Central memory CD8-positive, alpha-beta T cell (primary cell): Measurements from ENCODE around the gene RSPO3.

ENCODE experiments used
- ATAC-seq: fragments of 150-1000 bp; cut with Tn5 transposase; replicated peaks from 2 replicates; pipeline ENCODE4 v1.10.0; 2022; ENCODE audit warnings: mild to moderate bottlenecking, moderate FRiP score, moderate number of reproducible peaks; ENCODE audit not compliant: poor library complexity, severe bottlenecking; ENCODE audit errors: extremely low read depth
- DNase-seq, 2 donors: peaks; one replicate each; pipeline ENCODE4 v3.0.0; 2021; ENCODE audit warnings: low spot score in 2 of 2
- H3K27ac Mint-ChIP-seq: one replicate; pipeline ENCODE4 v1.8.0; 2022; ENCODE audit warnings: low read depth, mild to moderate bottlenecking, moderate library complexity, mixed read lengths
- H3K27me3 Mint-ChIP-seq: one replicate; pipeline ENCODE4 v1.8.0; 2022; ENCODE audit warnings: mixed read lengths
- H3K36me3 Mint-ChIP-seq: one replicate; pipeline ENCODE4 v1.8.0; 2022; ENCODE audit warnings: mild to moderate bottlenecking, moderate library complexity, mixed read lengths; ENCODE audit not compliant: insufficient read depth
- H3K4me1 Mint-ChIP-seq: one replicate; pipeline ENCODE4 v1.8.0; 2022; ENCODE audit warnings: mixed read lengths
- H3K4me3 Mint-ChIP-seq: one replicate; pipeline ENCODE4 v1.8.0; 2022; ENCODE audit warnings: mild to moderate bottlenecking, moderate library complexity, mixed read lengths
- H3K9me3 Mint-ChIP-seq: one replicate; pipeline ENCODE4 v1.8.0; 2022; ENCODE audit warnings: mixed read lengths

The RSPO3 gene

DNA sequence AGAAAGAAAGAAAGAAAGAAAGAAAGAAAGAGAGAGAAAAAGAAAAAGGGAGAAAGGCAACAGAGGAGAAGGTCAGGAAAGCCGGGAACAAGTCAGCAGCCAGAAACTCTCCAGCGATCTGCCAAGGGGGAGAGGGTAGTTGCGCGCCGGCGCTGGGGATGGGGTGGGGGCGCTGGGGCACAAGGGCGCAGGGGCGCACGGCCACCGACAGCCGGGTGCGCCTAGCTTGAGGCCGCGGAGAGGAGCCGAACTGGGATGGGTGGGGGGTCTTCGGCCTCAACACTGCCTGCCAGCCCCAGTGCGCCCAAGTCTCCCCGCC lies 533 bp upstream of the RSPO3 start:
- Mint-ChIP-seq H3K36me3 (no peaks in the 10 kb centered on the region), H3K4me3 (peak overlapping the region; percentile 32), H3K27ac (no peak overlapping the region), H3K27me3 (peaks cover 84% of the 10 kb centered on the region), H3K4me1 (peaks cover 14% of the 10 kb centered on the region), H3K9me3 (no peaks in the 10 kb centered on the region)
- DNase-seq (no peak), ATAC-seq (no peak)

GRCh38 chr6:127119102-127120022 lies 891 bp downstream of the RSPO3 start:
- Mint-ChIP-seq H3K4me1 (peaks cover 14% of the 10 kb centered on the region), H3K36me3 (no peaks in the 10 kb centered on the region), H3K27me3 (peaks cover 99% of the 10 kb centered on the region), H3K4me3 (peak overlapping the region; percentile 72), H3K9me3 (no peaks in the 10 kb centered on the region), H3K27ac (no peak overlapping the region)
- DNase-seq, result no peak
- no peak for ATAC-seq

GRCh38 chr6:127120023-127120786 lies 1.7 kb downstream of the RSPO3 start:
- Mint-ChIP-seq H3K27ac (no peak overlapping the region), H3K27me3 (peaks cover 95% of the 10 kb centered on the region), H3K9me3 (no peaks in the 10 kb centered on the region), H3K4me3 (peak overlapping the region; percentile 16), H3K36me3 (no peaks in the 10 kb centered on the region), H3K4me1 (peaks cover 14% of the 10 kb centered on the region)
- ATAC-seq (no peak), DNase-seq (no peak)

DNA sequence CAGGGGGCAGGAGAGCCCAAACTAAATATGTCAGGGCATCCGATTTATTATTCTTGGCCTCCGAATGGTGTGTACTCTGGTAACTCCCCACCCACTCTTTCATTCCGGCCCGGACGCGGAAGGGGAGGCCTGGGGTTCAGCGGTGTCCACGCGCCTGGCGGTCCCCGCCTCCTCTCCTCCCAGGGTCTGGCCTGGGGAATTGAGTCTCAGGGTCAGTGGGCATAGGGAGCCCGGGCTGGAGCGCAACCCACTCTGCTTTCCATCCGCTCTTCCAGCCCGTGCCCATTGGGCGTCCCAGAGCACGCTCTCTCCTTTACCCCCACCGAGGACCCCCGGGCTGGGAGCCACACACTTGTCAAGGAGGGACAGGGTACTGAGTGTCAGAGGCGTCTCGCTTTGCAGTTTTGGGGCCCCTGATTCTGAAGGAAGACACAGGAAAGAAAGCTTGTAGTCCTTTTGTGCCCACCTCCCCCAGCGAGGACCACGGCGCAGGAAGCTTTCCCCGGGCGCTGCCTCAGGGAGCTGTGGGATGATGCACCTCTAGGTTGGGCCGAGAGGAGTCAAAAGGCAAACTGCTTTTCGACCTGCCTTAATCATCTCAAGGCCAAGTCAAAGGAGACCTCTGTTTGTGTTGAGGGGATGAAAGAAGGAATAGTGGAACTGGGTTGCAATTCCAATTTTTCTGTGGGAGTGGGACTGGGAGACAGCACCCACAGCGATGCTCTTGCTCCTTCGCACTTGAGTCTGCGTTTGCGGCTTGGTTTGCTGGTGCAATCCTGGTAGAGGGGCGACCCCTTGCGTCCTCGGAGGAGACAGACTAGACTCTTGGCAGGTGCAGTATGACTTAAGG lies 2.5 kb downstream of the RSPO3 start:
- DNase-seq, result no peak
- Mint-ChIP-seq H3K27me3 (peaks cover 95% of the 10 kb centered on the region), H3K27ac (no peak overlapping the region), H3K4me3 (peak overlapping the region; percentile 16), H3K4me1 (peaks cover 14% of the 10 kb centered on the region), H3K36me3 (no peaks in the 10 kb centered on the region), H3K9me3 (no peaks in the 10 kb centered on the region)
- peak; percentile 38 for ATAC-seq

DNA sequence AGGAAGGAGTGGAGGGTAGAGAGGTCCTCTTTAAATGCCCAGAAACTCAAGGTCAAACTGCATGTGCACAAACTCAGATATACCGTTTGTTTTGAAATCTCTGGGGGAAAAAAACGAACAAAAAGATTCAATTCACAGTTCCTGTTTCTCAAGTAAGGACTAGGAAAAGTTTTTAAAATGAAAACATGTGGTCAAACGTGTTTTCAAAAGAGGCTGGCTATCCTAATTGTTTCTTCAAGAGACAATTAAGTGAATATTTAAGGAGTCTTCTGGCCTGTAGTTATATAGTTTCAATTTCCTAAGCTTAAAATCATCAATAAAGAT lies 3.1 kb downstream of the RSPO3 start:
- Mint-ChIP-seq H3K4me3 (no peak overlapping the region), H3K36me3 (no peaks in the 10 kb centered on the region), H3K9me3 (no peaks in the 10 kb centered on the region), H3K27me3 (peaks cover 95% of the 10 kb centered on the region), H3K4me1 (peaks cover 14% of the 10 kb centered on the region), H3K27ac (no peak overlapping the region)
- ATAC-seq, result no peak
- DNase-seq, result no peak

- Mint-ChIP-seq H3K4me3 (no peak overlapping the region), H3K4me1 (peaks cover 9% of the 10 kb centered on the region), H3K9me3 (no peaks in the 10 kb centered on the region), H3K27ac (no peak overlapping the region), H3K27me3 (peaks cover 88% of the 10 kb centered on the region), H3K36me3 (no peaks in the 10 kb centered on the region)
- ATAC-seq (no peak), DNase-seq (no peak)
Observed at GRCh38 chr6:127124172-127124571, 5.7 kb downstream of the RSPO3 start.

GRCh38 chr6:127124680-127125079 lies 6.2 kb downstream of the RSPO3 start:
- ATAC-seq (no peak), DNase-seq (no peak)
- Mint-ChIP-seq H3K4me3 (no peak overlapping the region), H3K9me3 (no peaks in the 10 kb centered on the region), H3K27ac (no peak overlapping the region), H3K4me1 (peaks cover 9% of the 10 kb centered on the region), H3K36me3 (no peaks in the 10 kb centered on the region), H3K27me3 (peaks cover 88% of the 10 kb centered on the region)

- Mint-ChIP-seq H3K36me3 (no peaks in the 10 kb centered on the region), H3K9me3 (no peaks in the 10 kb centered on the region), H3K27ac (no peak overlapping the region), H3K4me3 (no peak overlapping the region), H3K27me3 (peaks cover 71% of the 10 kb centered on the region), H3K4me1 (no peaks in the 10 kb centered on the region)
- DNase-seq (no peak), ATAC-seq (no peak)
Observed at GRCh38 chr6:127128066-127128465, 9.6 kb downstream of the RSPO3 start.

DNA sequence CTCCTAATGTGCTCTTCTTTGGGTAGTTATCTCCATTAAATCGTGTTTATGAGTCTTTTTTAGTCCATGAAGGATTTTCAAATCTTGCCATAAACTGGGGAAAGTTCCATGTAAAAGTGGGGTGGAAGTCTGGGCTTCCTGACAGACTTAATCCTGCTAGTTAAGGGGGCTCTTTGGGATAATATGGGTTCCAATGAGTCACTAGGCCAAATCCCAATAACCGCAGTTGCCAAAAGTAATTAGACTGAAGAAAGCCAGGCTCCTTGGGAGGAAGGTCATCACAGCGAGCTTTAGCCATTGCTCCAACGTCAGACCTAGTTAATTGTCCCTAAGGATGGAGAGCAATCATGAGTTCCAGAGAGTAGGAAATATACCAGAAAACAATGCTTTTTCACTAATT lies 10.8 kb downstream of the RSPO3 start:
- ATAC-seq, result no peak
- H3K4me1 Mint-ChIP-seq, result no peaks in the 10 kb centered on the region
- no peaks in the 10 kb centered on the region for H3K9me3 Mint-ChIP-seq
- no peaks in the 10 kb centered on the region for H3K36me3 Mint-ChIP-seq
- H3K4me3 Mint-ChIP-seq, result no peak overlapping the region
- peaks cover 59% of the 10 kb centered on the region for H3K27me3 Mint-ChIP-seq
- DNase-seq, result no peak
- H3K27ac Mint-ChIP-seq, result no peak overlapping the region

GRCh38 chr6:127131275-127131674 lies 12.8 kb downstream of the RSPO3 start:
- Mint-ChIP-seq H3K4me3 (no peak overlapping the region), H3K4me1 (no peaks in the 10 kb centered on the region), H3K27me3 (peaks cover 46% of the 10 kb centered on the region), H3K27ac (no peak overlapping the region), H3K9me3 (no peaks in the 10 kb centered on the region), H3K36me3 (no peaks in the 10 kb centered on the region)
- ATAC-seq, result no peak
- DNase-seq, result no peak

- ATAC-seq (no peak), DNase-seq (no peak)
- Mint-ChIP-seq H3K36me3 (no peaks in the 10 kb centered on the region), H3K4me3 (no peak overlapping the region), H3K27ac (no peak overlapping the region), H3K9me3 (no peaks in the 10 kb centered on the region), H3K4me1 (no peaks in the 10 kb centered on the region), H3K27me3 (peaks cover 46% of the 10 kb centered on the region)
Observed at GRCh38 chr6:127131772-127132376, 13.4 kb downstream of the RSPO3 start.

DNA sequence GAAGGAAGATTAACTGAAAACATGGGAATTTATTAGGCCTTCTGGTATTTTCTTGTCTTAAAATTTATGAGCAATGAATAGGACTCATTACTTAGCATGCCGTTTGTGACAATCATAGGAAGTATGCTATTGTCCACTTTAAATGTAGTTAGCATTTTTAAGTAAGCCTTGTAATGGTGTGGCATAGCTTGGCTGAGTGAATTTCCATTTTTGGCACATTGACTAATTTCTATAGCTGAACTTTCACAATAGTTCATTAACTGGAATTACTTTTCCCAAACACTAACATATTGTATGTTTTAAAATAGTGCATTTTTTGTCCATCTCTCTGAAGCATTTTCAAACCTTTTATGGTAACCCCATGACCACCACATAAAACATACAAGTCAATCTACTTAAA lies 15.7 kb downstream of the RSPO3 start:
- Mint-ChIP-seq H3K27ac (no peak overlapping the region), H3K4me3 (no peak overlapping the region), H3K4me1 (no peaks in the 10 kb centered on the region), H3K27me3 (peaks cover 31% of the 10 kb centered on the region), H3K36me3 (no peaks in the 10 kb centered on the region), H3K9me3 (no peaks in the 10 kb centered on the region)
- DNase-seq, result no peak
- no peak for ATAC-seq
